C4-2B (cell line): ENCODE measurements around the gene ZNF420.
"Not testable (repeated sequence)": the region's sequence is repeated elsewhere in the genome, so short reads cannot be mapped to it uniquely, and the experiment has no call there.

ENCODE experiments used
- CTCF ChIP-seq: fragments of 450-650 bp; conservative IDR thresholded peaks from 2 replicates; pipeline ENCODE4 v1.5.1; 2017; ENCODE audit warnings: mild to moderate bottlenecking
- ZFX ChIP-seq: fragments of 450-650 bp; IDR thresholded peaks from 2 replicates; pipeline ENCODE4 v1.6.1; 2017

DNA sequence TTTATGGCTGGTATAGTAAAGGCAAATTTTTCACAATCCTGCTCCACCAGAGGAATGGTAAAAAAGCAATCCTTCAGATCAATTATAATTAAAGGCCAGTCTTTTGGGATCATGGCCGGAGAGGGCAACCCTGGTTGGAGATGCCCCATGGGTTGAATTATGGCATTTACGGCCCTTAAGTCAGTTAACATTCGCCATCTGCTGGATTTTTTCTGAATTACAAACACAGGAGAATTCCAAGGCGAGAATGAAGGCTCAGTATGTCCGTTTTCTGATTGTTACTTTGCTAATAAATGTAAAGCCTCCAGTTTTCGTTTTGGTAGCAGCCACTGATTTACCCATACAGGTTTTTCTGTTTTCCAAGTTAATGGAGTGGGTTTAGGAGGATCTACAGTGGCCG lies 33.5 kb downstream of the ZNF420 start:
- peak; percentile 33 for TF ChIP-seq CTCF
- TF ChIP-seq ZFX = not testable (repeated sequence)
